NK-92 (cell line): ENCODE measurements around the gene TXNDC11.
A peak's percentile ranks its signal among the peaks of the same experiment; 100 is the strongest.
"Not testable (repeated sequence)": the region's sequence is repeated elsewhere in the genome, so short reads cannot be mapped to it uniquely, and the experiment has no call there.

ENCODE experiments used
- DNase-seq: peaks from one replicate; lab custom pipeline; 2025; ENCODE audit not compliant: unreplicated experiment; lab: John Stamatoyannopoulos, UW

Gene TXNDC11

DNA sequence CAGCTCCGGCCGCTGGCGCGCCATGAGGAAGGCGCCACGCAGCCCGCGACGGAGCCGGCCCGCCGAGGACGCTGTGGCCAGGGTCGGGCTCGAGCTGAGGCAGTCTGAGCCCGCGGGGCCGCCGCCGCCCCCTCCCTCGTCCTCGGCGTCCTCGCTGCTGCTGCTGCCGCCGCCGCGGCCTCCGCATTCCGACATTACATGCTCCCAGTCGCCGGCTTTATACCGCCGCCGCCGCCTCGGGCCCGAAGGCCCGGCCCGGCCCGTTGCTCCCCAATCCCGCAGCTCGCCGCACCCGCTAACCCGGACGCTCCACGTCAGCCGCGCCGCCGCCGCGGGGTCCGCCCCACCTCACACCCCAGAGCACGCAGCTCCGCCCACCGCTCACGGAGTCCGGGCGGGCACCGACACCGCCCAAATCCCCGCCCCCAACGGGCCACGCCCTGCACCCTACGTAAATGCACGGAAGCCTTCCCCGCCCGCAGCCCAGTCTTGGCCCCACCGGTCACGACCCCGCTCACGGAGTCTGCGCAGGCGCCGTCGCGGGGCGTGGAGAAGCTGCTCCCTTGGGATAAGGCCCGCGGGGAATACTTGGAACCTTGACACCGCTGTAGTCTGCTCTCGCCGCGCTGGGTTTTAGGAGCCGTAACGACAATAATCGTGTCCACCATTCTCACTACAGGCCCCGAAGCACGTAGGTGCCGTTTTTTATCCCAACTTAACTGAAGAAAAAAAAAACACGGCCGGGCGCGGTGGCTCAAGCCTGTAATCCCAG lies at the start of gene TXNDC11:
Gene TXNDC11 (minus strand): TSS at position 322 of the 772 bp plus-strand sequence. CDS start 127 bp downstream, at position 195.
- peak; percentile 91 for DNase-seq

GRCh38 chr16:11791144-11791828 lies 48.6 kb upstream of the TXNDC11 start:
- no peak for DNase-seq

GRCh38 chr16:11788914-11789313 lies 46.3 kb upstream of the TXNDC11 start:
- DNase-seq: no peak

DNA sequence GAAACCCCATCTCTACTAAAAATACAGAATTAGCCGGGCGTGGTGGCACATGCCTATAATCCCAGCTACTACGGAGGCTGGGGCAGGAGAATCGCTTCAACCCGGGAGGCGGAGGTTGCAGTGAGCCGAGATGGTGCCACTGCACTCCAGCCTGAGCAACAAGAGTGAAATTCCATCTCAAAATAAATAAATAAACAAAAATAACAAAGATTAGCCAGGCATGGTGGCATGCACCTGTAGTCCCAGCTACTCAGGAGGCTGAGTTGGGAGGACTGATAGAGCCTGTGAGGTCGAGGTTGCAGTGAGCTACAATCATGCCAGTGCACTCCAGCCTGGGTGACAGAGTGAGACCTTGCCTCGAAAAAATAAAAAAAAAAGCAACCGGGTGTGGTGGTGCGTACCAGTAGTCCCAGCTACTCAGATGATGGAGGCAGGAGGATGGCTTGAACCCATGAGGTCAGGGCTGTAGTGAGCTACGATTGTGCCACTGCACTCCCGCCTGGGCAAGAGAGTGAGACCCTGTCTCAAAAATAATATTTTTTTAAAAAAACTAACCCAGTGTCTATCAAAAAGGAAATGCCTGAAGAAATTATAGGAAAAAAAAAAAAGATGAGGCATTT lies 42.4 kb upstream of the TXNDC11 start:
- DNase-seq: not testable (repeated sequence)

DNA sequence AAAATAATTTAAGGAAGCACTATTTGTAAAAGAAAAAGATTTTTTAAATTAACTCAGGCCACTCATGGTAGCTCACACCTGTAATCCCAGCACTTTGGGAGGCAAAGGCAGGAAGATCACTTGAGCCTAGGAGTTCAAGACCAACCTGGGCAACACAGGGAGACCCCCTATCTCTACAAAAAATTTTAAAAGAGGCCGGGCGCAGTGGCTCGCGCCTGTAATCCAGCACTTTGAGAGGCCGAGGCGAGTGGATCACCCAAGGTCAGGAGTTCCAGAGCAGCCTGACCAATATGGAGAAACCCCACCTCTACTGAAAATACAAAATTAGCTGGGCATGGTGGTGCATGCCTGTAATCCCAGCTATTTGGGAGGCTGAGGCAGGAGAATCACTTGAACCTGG lies 41.7 kb upstream of the TXNDC11 start:
- DNase-seq: not testable (repeated sequence)

GRCh38 chr16:11784038-11784369 lies 41.3 kb upstream of the TXNDC11 start:
- DNase-seq: no peak

DNA sequence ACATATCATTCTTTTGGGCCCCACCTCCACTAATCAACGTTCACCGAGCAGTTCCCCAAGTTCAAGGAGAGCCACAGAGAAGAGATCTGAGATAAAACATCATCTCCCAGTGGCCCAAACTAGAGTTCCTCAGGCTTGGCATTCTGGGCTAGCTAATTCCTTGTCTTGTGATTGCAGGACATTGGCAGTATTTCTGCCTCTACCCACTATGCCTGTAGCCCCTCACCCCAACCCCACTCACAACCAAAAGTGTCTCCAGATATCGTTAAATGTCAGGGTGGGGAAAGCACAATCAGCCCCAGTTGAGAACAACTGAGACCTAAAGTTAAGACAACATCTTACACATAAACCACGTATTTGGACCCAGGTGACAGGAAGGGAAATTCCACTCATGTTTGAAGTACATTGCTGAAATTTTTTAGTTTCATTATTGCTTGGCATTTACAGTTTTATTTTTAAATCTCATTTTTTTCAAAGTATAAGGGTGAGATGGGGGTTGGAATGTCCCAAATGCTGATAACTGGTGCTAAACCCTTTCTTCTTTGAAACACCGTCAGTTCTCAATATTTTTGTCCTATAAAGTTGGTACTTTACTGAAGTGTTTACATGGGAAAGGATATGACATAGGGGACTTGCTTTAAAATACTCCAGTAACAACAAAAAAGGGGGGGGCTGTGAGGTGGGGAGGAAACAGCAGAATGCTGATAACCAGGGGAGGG lies 40.8 kb upstream of the TXNDC11 start:
- DNase-seq: no peak

DNA sequence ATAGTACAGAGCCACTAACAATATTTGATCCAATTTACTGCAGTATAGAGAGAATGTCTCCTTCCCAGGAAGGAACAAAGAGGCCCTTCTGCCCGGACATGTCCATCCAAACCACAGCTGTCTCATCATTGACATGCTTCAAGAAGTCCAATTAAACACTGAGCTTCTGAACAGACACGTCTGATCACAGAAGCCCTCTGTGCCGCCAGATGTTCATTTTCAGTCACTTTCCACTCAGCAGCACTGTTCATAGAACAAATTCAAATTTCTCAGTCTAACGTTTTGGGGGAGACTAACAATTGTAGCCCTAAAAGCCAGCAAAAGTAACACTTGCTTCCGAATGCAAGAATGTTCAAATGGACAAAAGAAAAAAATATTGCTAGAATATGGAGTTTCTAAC lies 39.1 kb upstream of the TXNDC11 start:
- no peak for DNase-seq

DNA sequence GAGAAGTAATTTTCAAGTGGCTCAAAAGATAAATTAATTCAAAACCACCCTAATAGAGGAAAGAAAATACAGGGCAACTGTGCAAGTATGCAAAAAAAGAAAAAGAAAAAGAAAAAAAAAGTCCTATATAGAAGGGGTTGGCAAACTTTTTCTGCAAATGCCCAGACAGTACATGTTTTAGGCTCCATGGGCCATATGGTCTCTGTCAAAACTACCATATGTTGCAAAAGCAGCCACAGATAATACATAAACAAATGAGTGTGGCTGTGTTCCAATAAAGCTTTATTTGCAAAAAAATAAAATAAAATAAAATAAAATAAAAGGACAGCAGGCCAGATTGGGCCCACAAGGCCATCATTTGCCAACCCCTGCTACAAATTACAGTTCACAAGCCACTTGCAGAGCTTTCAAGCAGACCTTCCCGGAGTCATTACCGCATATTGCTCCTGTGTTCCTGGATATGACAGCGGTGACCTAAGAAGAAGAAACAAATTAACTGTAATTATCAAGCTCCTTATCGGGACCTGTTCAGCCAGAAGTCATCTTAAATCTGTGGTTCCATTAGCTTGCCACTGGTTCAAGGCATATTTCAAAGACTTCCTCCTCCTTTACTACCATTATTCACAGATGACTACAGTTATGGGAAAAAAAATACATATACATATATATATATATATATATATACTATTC lies 38.5 kb upstream of the TXNDC11 start:
- DNase-seq: no peak

GRCh38 chr16:11779074-11779473 lies 36.4 kb upstream of the TXNDC11 start:
- no peak for DNase-seq

- DNase-seq: no peak
Measured at GRCh38 chr16:11774065-11774626, 31.5 kb upstream of the TXNDC11 start.

- no peak for DNase-seq
Measured at GRCh38 chr16:11768849-11769248, 26.2 kb upstream of the TXNDC11 start.

GRCh38 chr16:11762431-11762830 lies 19.8 kb upstream of the TXNDC11 start:
- DNase-seq: no peak

- no peak for DNase-seq
Measured at GRCh38 chr16:11759997-11760396, 17.3 kb upstream of the TXNDC11 start.

- no peak for DNase-seq
Measured at GRCh38 chr16:11759163-11759834, 16.6 kb upstream of the TXNDC11 start.

DNA sequence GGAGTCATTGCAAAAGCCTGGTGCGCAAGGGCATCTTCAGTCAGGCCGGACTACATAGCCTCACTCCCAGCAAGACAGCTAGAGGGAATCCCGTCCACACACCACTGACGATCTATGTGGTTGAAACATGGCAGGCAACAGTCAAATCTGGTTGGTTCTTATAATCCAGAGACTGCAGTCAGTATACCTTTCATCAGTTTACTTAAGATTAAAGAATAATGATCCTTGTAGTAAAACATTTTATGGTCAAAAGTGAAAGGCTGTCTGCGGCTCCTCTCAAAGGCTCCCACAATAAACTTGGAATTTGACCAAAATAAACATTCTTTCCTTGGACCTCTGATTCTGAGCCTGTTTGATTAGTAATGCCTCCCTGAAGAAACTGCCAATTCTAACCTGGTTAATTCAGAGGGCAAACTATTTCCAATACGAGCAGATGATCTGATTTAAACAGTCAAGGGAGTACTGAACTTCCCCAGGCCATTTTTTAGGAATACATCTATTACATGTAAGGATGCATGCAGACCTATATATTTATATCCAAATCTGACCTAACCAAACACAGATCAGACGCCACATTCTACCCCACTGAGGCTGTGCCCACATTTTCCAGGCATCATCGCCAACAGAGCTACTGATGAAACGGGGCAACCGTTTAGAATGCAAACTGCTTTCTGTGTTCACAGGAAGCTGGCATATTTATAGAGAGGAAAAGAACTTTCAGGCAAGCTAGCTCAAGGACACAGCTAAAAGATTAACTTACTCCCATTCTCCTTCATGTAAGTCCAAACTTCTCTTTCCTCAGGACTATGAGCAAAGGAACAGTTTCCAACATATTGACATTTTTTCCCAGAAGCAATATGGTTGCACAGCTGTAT lies 15.3 kb upstream of the TXNDC11 start:
- DNase-seq: no peak

GRCh38 chr16:11756248-11756647 lies 13.6 kb upstream of the TXNDC11 start:
- DNase-seq: no peak

DNA sequence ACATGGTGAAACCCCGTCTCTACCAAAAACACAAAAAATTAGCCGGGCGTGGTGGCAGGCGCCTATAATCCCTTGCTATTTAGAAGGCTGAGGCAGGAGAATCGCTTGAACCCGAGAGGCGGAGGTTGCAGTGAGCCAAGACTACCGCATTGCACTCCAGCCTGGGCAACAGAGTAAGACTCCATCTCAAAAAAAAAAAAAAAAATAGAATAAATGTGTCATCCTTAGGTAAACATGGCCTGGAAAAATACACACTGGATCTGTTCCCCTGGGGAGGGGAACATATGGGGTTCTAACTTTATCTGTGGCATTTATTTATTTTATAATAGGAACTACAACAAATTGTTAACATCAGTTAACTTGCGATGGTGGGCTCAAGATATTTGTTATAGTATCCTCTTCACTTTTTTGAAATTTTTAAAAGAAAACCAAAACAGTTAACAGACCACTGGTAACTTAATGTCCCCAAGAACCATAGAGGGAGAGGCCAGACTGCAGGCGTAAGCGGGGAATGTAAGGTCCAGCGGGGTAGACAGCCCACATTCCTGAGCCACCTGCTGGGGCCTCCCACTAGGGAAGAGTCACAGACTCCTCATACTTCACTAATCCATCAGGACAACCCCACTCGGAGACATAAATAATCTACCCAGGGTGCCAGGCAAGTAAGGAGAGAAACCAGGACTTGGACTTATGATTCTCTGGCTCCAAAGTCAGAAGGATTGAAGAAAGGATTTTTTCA lies 12.5 kb upstream of the TXNDC11 start:
- DNase-seq: no peak
